OCI-M2 (cell line): ENCODE results near the gene NECTIN1.
A peak's percentile ranks its signal among the peaks of the same experiment; 100 is the strongest.

Experiments
- DNase-seq: peaks from one replicate; lab custom pipeline; 2025; ENCODE audit not compliant: unreplicated experiment; lab: John Stamatoyannopoulos, UW

The NECTIN1 gene

DNA sequence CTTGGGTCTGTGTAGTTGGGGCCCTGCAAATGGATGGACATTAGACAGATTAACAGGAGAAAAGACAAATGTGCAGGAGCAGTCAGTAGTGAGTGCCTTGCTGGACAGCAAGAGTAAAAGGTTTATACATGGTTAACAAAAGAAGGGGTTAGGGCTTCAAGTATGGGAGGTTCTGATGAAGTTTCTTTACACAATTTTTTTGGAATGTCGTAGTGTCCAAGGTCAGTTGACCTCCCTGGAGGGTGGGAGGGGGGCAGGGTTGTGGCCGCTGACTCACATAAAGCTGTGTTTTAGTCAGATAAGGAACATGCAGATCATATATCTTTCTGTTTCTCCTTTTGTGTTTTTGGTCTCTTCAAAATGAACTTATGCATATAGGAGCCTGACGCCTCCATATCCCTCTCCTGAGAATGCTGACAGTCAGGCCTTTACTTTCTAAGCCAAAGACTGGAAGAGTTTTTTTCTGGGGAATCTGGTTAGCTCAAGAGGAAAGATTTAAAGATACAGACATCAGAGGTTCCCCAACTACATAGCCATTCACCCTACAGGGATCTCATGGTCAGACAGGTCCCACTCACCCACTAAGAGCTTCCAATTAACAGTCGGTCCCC lies 134.3 kb downstream of the NECTIN1 start:
- peak; percentile 2 for DNase-seq

DNA sequence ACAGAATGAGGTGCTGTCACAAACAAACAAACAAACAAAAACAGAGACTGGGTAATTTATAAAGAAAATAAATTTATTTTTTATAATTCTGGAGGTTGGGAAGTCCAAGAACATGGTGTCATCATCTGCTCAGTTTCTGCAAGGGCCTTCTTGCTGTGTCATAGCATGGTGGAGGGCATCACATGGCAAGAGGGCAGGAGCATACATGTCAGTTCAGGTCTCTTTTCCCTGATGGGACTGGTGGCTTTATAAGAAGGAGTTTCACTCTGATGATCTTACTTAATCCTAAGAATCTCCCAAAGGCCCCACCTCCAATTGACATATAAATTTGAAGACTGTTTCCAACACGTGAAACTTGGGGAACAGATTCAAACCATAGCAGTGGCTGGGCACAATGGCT lies 135.7 kb downstream of the NECTIN1 start:
- no peak for DNase-seq

DNA sequence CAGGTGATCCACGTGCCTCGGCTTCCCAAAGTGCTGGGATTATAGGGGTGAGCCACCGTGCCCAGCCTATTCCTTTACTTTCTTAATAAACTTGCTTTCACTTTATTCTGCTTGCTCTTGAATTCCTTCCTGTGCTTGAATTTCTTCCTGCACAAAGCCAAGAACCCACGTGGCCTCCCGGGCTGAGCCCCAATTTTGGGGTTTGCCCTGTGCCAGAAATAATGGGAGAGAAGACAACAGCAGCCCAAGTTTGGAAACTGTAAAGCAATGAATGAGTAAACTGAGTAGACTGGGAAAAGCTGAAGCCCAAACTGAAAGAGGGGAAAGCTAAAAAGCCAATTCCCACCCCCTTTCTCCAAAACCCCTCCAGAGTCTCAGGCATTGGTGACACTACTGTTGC lies 136.4 kb downstream of the NECTIN1 start:
- DNase-seq = no peak

DNA sequence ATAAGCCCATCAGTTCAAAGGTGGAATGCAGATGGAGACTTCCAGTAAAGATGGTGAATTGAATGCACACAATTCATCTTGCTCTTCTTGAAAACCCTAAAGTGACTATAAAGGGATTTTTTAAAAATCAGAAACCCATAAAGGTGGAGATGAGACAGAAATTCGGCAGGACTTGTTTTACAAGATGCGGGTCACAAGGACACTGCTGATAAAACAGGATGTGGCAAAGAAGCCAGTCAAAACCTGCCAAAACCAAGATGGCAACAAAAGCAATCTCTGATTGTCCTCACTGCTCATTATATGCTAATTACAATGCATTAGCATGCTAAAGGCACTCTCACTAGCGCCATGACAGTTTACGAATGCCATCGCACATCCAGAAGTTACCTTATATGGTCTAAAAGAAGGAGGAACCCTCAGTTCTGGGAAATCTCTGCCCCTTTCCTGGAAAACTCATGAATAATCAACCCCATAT lies 137.1 kb downstream of the NECTIN1 start:
- no peak for DNase-seq

DNA sequence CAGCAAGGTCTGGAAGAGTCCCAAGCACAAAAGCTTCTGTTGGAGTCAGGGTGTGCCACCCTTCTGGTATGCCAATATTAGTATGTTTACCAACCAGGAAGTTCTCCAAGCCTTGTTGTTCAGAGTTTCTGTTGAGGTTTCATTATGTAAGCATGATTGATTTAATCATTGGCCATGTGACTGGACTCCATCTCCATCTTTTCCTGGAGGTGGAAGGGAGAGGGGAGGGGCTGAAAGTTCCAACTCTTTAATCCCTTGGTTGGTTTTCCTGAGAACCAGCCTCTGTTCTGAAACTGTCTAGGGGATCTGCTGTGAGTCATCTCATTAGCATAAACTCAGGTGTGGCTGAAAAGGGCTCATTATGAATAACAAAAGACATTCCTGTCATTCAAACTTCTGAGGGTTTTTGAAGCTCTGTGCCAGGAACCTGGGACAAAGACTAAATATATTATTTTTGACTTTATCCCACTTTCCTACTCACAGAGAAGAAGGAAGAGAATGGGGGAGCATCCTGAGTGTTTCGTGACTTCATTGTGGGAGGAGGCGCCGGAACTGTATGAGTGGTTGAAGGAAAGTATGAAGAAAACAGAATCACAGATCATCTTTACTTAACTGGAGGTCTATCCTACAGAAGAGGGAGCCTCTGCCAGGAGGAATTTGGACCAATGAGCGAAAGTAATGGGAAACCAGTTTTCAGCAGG lies 138.2 kb downstream of the NECTIN1 start:
- no peak for DNase-seq

DNA sequence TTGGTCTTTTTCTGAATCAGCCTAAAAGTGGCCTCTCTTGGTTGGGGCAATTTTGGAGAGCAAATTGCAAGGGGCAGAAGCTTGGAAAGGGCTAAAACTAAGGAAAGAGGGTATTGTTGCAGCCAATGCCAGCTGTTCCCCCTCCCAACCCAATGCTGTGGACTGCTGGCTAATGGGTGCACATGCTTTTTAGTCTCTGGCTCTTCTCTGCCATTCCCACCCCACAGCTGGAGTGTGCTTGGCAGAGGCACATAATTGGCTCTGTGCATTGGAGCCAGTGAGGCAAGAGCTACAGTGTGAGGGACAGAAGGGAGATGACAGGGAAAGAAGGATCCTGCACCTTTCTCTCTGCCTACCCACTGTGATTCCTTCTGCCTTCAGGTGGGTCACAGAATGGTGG lies 140.0 kb downstream of the NECTIN1 start:
- no peak for DNase-seq
